GM21526 (cell line): ENCODE data around the gene GRPR.
"Not testable (repeated sequence)": the region's sequence is repeated elsewhere in the genome, so short reads cannot be mapped to it uniquely, and the experiment has no call there.

Source experiments
- ATAC-seq: cut with Tn5 transposase; IDR thresholded peaks from one replicate; pipeline ENCODE4 v1.9.1; 2021; ENCODE audit warnings: moderate library complexity; ENCODE audit not compliant: unreplicated experiment, low FRiP score

The GRPR gene

GRCh38 chrX:16136080-16136479, 12.7 kb downstream of the GRPR start:
- no peak for ATAC-seq

DNA sequence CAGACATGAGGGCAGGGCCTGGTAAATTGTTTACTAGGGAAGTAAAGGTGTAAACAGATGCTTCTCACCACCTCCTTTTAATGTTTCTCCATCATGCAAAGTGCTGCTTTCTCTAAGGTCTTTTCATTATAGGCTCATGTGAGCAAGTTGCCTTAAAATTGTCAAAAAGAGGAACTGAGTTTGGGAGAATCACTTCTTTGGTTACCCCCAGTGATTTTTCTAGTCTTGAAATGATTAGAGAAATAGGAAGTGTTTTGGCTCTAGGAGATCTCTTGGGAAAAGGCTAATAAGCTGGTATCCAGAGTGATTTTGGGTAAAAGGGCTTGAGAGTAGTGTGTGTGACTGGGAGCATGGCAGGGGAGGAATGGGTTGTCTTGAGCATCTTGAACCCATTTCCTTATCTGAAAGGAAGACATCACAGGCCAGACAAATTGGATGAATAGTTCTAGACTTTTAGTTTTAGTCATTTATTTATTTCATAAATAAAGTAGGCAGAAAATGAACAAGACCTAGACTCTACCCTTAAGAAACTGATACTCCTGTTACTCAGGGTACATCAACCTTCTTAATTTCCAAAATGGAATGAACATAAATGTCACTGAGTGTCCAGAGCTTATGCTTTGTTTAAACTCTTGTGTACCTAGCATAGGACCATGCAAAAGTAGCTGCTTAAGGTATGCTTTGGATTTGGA, 14.2 kb downstream of the GRPR start:
- ATAC-seq, result no peak

DNA sequence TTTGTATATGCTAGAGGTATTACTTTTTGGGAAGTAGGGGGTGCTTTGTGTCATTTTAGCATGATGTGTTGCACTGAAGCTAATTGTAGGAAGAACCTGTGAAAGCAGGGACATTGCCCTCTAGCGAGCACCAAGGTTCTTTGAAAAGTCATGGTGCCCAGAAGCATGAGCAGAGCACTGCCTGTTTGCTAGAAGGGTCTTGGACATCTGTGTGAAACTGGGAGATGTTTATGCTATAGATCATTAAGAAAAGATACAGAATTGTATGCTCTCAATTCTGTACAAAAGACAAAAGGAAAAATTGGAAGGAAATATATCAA, 14.7 kb downstream of the GRPR start:
- ATAC-seq, result no peak

- ATAC-seq, result no peak
Measured at GRCh38 chrX:16140448-16140847, 17.1 kb downstream of the GRPR start.

- ATAC-seq, result no peak
Measured at GRCh38 chrX:16140983-16141382, 17.6 kb downstream of the GRPR start.

- ATAC-seq, result no peak
Measured at GRCh38 chrX:16141422-16142245, 18.3 kb downstream of the GRPR start.

DNA sequence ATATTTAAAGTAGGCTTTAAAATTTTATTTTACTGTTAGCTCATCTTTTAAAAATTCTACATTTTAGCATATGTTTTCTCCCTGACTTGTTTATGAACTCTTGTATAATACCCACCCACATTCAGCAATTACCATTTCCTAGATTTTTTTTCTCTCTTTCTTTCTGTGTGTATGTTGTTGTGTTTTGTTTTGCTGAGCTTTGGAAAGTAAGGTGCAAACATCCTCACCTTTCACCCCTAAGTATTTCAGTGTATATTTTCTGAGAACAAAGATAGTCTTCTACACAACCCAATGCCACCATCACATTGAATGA, 18.8 kb downstream of the GRPR start:
- no peak for ATAC-seq

DNA sequence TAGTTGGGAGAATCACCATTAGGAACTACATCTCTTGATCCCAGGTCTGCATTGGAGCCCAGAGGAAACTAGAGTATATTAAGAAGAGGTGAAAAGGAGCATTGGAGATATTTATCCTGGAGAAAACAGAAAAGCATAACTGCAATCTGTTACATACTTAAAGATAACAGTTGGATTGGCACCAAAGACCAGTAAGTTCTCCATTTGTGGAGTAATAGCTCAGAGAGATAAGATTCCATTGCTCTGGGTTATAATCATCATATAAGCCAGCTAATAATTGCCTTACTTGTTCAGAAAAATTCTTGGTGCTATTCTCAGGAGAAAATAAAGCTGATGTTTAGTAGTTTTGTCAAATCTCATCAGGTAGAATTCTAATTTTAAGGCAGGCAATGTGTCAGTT, 20.6 kb downstream of the GRPR start:
- no peak for ATAC-seq

- no peak for ATAC-seq
Measured at GRCh38 chrX:16144420-16144819, 21.1 kb downstream of the GRPR start.

DNA sequence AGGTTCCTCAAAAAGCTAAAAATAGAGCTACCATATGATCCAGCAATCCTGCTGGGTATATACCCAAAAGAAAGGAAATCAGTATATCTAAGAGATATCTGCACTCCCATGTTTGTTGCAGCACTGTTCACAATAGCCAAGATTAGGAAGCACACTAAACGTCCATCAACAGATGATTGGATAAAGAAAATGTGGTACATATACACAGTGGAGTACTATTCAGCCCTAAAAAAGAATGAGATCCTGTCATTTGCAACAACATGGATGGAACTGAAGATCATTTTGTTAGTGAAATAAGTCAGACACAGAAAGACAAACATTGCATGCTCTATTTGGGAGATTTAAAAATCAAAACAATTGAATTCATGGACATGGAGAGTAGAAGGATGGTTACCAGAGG, 21.7 kb downstream of the GRPR start:
- not testable (repeated sequence) for ATAC-seq

GRCh38 chrX:16145656-16146055, 22.3 kb downstream of the GRPR start:
- no peak for ATAC-seq

DNA sequence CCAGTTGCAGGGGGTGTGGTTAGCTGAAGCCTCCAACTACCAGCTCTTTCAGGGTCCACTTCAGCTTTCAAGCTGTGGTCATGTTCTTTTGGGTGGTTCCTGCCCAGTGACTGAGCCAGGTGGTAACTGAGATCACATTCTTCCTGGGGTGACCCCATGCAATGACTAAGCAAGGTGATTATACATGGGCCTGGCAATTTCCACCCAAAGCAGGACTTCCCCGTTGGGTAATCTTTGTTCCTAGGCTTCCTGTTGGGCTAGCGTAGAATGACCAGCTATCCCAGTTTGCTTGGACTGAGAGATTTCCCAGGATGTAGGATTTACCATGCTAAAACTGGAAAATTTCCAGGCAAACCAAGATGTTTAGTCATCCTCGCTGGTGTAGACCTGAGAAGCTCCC, 25.5 kb downstream of the GRPR start:
- no peak for ATAC-seq

DNA sequence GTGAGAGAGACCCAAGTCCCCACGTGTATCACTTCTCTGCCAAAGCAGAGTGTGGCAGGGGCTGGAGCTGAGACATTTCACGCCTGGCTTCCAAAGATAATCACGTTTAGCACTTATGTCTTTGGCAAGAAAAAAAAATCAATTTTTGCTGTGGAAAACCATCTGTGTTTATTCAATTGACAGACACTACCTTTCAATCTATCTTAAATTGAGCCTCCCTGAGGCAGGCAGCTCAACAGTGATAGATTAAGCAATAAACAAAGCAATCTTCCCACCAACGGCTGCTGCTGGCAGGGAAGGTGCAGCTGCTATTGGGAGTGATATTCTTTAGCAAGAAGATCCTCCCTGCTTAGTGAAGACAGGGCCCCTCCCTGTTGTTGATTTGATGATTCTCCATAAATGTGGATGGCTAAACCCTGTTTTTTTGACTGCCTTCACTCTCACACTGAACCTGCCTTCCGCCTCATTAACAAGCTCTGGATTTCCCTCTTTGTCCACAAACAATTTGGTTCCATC, 32.3 kb downstream of the GRPR start:
- ATAC-seq, result no peak

DNA sequence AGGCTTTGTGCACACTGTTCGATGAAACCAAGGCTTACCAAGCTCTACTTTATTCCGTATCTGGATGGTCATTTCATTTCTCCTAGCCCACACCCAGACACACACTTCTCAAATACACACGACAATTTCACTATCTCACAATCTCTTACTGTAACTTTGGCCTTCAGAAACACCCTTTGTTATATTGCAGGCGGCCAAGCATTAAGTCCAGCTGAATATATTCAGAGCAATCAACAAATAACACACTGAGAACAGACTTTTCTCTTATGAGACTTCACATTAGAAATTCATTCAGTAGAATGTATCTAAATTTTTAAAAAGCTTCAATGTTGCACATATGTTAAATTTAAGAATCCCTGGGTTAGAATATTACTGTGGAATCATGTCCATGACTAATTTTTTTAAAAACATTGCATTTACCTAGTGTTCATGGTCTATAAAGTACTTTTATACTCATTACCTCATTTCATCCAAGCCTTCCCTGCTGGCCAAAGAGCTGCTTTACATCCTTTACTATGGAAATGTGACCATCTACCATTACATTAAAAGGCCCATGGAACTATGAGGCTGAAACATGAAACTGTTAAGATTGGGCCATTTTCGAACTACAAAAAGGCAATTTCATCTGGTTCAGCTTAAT, 33.4 kb downstream of the GRPR start:
- no peak for ATAC-seq

DNA sequence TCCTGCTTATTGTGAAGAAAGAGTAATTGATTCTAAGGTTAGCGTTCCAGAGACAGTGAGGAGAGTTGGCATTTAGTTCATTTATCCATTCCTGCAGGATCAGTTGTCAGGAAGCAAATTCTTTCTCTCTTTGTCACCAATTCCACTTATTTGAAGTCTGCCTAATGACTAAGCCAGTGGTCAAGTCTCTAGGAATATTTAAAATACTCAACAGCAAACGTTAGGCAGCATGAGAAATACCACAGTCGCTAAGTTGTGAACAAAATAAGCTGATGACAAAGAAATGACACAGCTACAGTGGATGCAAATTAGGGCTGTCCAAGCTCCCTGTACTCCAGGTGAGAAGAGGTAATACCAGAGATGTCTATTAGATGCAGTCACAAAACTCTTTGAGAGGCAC, 37.4 kb downstream of the GRPR start:
- no peak for ATAC-seq

DNA sequence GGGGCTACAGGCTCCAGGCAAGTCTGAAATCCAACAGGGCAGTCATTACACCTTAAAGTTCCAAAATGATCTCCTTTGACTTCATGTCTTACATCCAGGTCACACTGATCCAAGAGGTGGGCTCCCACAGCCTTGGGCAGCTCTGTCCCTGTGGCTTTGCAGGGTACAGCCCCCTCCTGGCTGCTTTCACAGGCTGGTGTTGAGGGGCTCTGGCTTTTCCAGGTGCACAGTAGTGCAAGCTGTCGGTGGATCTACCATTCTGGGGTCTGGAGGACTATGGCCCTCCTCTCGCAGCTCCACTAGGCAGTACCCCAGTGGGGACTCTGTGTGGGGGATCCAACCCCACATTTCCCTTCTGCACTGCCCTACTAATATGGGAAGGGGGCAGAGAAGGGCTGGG, 37.8 kb downstream of the GRPR start:
- not testable (repeated sequence) for ATAC-seq

DNA sequence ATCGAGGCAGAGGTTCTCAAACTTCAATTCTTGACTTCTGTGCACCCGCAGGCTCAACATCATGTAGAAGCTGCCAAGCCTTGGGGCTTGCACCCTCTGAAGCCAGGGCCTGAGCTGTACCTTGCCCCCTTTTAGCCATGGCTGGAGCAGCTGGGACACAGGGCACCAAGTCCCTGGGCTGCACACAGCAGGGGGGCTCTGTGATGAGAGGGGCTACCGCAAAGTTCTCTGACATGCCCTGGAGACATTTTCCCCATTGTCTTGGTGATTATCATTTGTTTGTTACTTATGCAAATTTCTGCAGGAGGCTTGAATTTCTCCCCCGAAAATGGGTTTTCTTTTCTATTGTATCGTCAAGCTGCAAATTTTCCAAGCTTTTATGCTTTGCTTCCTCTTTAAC, 39.0 kb downstream of the GRPR start:
- no peak for ATAC-seq

DNA sequence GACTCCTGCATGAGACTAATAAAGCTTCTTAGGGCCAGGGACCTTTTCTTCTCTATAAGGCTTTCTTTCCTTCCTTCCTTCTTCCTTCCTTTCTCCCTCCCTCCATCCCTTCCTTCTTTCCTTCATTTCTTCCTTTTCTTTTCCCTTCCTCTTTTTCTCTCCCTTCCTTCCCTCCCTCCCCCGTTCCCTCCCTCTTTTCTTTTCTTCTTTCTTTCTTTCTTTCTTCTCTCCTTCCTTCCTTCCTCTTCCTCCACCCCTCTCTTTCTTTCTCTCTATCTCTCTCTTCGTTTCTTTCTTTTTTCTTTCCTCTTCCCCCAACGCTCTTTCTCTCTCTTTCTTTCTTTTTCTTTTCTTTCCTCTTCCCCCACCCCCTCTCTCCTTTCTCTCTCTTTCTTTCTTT, 41.4 kb downstream of the GRPR start:
- ATAC-seq, result no peak

- ATAC-seq, result no peak
Measured at GRCh38 chrX:16167181-16167580, 43.8 kb downstream of the GRPR start, which contains the start of gene MAGEB17. TSS of gene MAGEB17 (plus strand) at chrX:16167481. CDS start at chrX:16170383, 2,902 bp downstream.

DNA sequence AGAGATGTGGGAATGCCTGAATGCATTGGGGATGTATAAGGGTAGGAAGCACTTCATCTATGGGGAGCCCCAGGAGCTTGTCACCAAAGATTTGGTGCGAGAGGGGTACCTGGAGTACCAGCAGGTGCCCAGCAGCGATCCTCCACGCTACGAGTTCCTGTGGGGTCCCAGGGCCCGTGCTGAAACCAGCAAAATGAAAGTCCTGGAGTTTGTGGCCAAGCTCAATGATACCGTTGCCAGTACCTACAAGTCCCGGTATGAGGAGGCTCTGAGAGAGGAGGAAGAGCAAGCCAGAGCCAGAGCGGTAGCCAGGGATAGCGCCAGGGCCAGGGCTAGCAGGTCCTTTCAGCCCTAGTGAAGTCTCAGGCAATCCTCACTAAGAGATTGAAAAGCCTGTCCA, 47.7 kb downstream of the GRPR start:
- no peak for ATAC-seq

DNA sequence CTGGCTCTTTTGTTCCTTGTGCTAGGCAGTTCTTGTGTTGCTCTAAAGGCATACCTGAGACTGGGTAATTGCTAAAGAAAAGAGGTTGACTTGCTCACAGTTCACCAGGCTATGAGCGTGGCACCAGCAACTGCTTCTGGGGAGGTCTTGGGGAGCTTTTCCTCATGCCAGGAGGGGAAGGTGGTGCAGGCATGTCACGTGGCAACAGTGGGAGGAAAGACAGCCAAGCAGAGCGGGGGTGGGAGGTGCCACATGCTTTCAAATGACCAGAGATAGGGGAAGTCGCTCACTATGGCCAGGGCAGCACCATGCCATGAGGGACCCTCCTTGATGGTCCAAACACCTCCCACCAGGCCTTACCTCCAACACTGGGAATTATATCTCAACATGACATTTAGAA, 48.6 kb downstream of the GRPR start:
- ATAC-seq, result no peak

- ATAC-seq, result no peak
Measured at GRCh38 chrX:16172391-16172790, 49.0 kb downstream of the GRPR start.
